Spleen (tissue), 11 donors: ENCODE data around the gene POLDIP3. TPM values are rescaled to one million over a fixed set of nuclear protein-coding genes. Genes with fewer than 3 reads are reported as not detected.
A peak's percentile ranks its signal among the peaks of the same experiment; 100 is the strongest.
"Not testable (repeated sequence)": the region's sequence is repeated elsewhere in the genome, so short reads cannot be mapped to it uniquely, and the experiment has no call there.

Experiments
- DNase-seq: peaks from one replicate; pipeline ENCODE4 v3.0.0-alpha.2; 2020
- H3K27ac ChIP-seq, 8 donors: fragments of 200-600 bp; sonication (generic) in 7 of 8; 1 replicate in 4 of 8; 2 replicates in 4 of 8; pipeline versions ENCODE4 v1.5.0 to v1.8.0; 2016 to 2021; ENCODE audit warnings: inconsistent platforms in 4 of 8, mild to moderate bottlenecking in 4 of 8, moderate library complexity in 1 of 8
- H3K27me3 ChIP-seq, 7 donors: fragments of 200-600 bp; sonication (generic) in 6 of 7; replicated peaks in 1 of 7; 1 replicate in 4 of 7; 2 replicates in 3 of 7; pipeline versions ENCODE4 v1.5.0 to v1.8.0; 2016 to 2021; ENCODE audit warnings: inconsistent platforms in 3 of 7, mild to moderate bottlenecking in 1 of 7
- H3K36me3 ChIP-seq, 6 donors: fragments of 200-600 bp; sonication (generic) in 5 of 6; 1 replicate in 4 of 6; 2 replicates in 2 of 6; pipeline versions ENCODE4 v1.5.0 to v1.8.0; 2016 to 2021; ENCODE audit warnings: inconsistent platforms in 2 of 6
- H3K4me1 ChIP-seq, 6 donors: fragments of 200-600 bp; sonication (generic) in 5 of 6; 1 replicate in 3 of 6; 2 replicates in 3 of 6; pipeline versions ENCODE4 v1.5.0 to v1.8.0; 2016 to 2021; ENCODE audit warnings: inconsistent platforms in 3 of 6
- H3K4me3 ChIP-seq, 8 donors: fragments of 200-600 bp; sonication (generic) in 7 of 8; 1 replicate in 4 of 8; 2 replicates in 4 of 8; pipeline versions ENCODE4 v1.5.0 to v1.8.0; 2016 to 2021; ENCODE audit warnings: inconsistent platforms in 4 of 8, mild to moderate bottlenecking in 4 of 8, moderate library complexity in 2 of 8
- H3K9me3 ChIP-seq, 8 donors: fragments of 200-600 bp; sonication (generic) in 7 of 8; 1 replicate in 4 of 8; 2 replicates in 4 of 8; pipeline versions ENCODE4 v1.5.0 to v1.8.0; 2016 to 2021; ENCODE audit warnings: inconsistent platforms in 4 of 8
- CTCF ChIP-seq, 11 experiments: fragments of 200-600 bp in 7 of 11; fragments of 450-650 bp in 4 of 11; sonication (generic) in 4 of 11; IDR thresholded peaks in 8 of 11; conservative IDR thresholded peaks in 3 of 11; 1 replicate in 7 of 11; 2 replicates in 4 of 11; pipeline versions ENCODE4 v1.4.0 to v1.8.0; 2016 to 2021; ENCODE audit warnings: antibody characterized with exemption in 11 of 11, inconsistent platforms in 4 of 11, mild to moderate bottlenecking in 1 of 11
- POLR2AphosphoS5 ChIP-seq, 3 donors: sonication (generic); formaldehyde crosslinking; IDR thresholded peaks; one replicate each; pipeline ENCODE4 v1.5.1; 2017; ENCODE audit warnings: antibody characterized with exemption in 3 of 3
- WGBS, 5 donors: extraction: QIAGEN DNeasy Blood & Tissue Kit in 3 of 5; methylation state at CpG; one replicate each; pipeline versions ENCODE4 v1.1.5 to v1.1.7; 2013 to 2018; 5-methylcytosine and 5-hydroxymethylcytosine counted together
- intact Hi-C: fragments of 100-400 bp; cut with DNase I; formaldehyde crosslinking; loops from one replicate; pipeline ENCODE4 v1.15.0; 2023; ENCODE audit warnings: low total_unique reads
- polyA plus RNA-seq, 3 donors: library from polyadenylated mRNA; stranded (reverse); fragments of 200-250 nt; gene quantifications; one replicate each; pipeline ENCODE4 v1.2.1, GENCODE V29; 2013
- total RNA-seq, 7 donors: library from RNA; depleted of rRNA in 3 of 7; stranded (reverse); fragments of >200 nt in 3 of 7; fragmentation: NEBNext Ultra II Directional in 4 of 7; extraction: Animal tissue kit (Norgen Biotek cat#: 25700) in 4 of 7; gene quantifications; one replicate each; pipeline versions ENCODE4 v1.1.0 to v1.2.1, GENCODE V29; 2016 to 2021
- donor health status: healthy with polysubstance abuse.
- donor health status: DM: no; HTN: no; CAD: no; lungs with moderate emphysema.
- donor health status: DM: no; HTN: no; CAD: no.
- donor health status: Bipolar disorder and iron deficiency.
- donor health status: healthy.
- donor health status: DM: no; HTN: no; CAD: no.
- donor health status: DM: yes; HTN: yes; CAD: no.

POLDIP3 gene
- total and polyA plus RNA-seq, 10 donors: 17.5 to 64.7 (median 40.7) TPM

GRCh38 chr22:42575996-42576574 lies 38.6 kb downstream of the POLDIP3 start:
- intact Hi-C loops, DNase-seq, H3K9me3 ChIP-seq, H3K27me3 ChIP-seq, H3K4me3 ChIP-seq: not testable (repeated sequence)
- 79 to 92% (median 86%) methylated on average over 18 to 30 of the region's 30 CpGs for WGBS, 5 donors
- H3K4me1 ChIP-seq: peaks cover 0 to 26% (median 11%) of the 10 kb centered on the region in 6 donors
- peaks cover 0 to 79% (median 58%) of the 10 kb centered on the region in 6 donors for H3K36me3 ChIP-seq
- TF ChIP-seq POLR2AphosphoS5 (IDR thresholded peaks at IDR 0.05): peak in 1 of 3 donors; percentile 33
- peak overlapping the region in 1 of 8 donors; percentile 14 for H3K27ac ChIP-seq

GRCh38 chr22:42574468-42574867 lies 40.2 kb downstream of the POLDIP3 start:
- H3K36me3 ChIP-seq: peaks cover 0 to 88% (median 62%) of the 10 kb centered on the region in 6 donors
- peak overlapping the region in 4 of 8 donors; percentile 34 to 61 (median 46) for H3K27ac ChIP-seq
- WGBS, 5 donors: 76 to 90% (median 84%) methylated on average over 16 to 18 of the region's 21 CpGs
- H3K9me3 ChIP-seq, H3K4me3 ChIP-seq, DNase-seq, intact Hi-C loops, H3K27me3 ChIP-seq: not testable (repeated sequence)
- peaks cover 0 to 15% (median 5%) of the 10 kb centered on the region in 6 donors for H3K4me1 ChIP-seq

- WGBS, 5 donors: 84 to 100% (median 93%) methylated on average over 1 of the region's 1 CpG; no CpG with 5 or more reads in 1 of the 5 donors
Measured at GRCh38 chr22:42574046-42574445, 40.6 kb downstream of the POLDIP3 start.

DNA sequence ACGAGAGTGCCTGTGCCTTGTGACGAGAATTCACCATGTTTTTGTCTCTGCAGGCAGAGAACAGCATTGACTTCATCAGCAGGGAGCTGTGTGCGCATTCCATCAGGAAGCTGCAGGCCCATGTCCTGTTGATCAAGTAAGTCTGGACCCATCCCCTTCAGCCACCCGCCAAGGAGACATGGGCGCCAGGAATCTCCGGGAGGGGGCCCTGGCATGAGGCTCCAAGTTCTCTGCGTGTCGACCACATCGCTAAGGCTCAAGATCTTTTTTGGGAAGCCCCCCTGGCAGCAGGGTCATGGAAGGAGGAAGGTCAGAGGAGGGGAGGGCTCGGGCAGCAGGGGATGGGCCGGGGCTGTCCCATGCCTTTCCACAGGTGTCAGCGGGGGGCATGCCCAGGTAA lies 43.6 kb downstream of the POLDIP3 start:
- intact Hi-C loops, H3K4me3 ChIP-seq, DNase-seq, H3K27me3 ChIP-seq, H3K27ac ChIP-seq, H3K4me1 ChIP-seq, H3K9me3 ChIP-seq: not testable (repeated sequence)
- H3K36me3 ChIP-seq: peaks cover 0 to 62% (median 42%) of the 10 kb centered on the region in 6 donors
- WGBS, 5 donors: 85 to 99% (median 95%) methylated on average over 2 to 12 of the region's 12 CpGs

More at GRCh38 chr22:42574046-42574445, 40.6 kb downstream of the POLDIP3 start:
- H3K27ac ChIP-seq: peak overlapping the region in 3 of 8 donors; percentile 34 to 61 (median 39)
- H3K4me3 ChIP-seq, intact Hi-C loops, H3K27me3 ChIP-seq, H3K9me3 ChIP-seq, DNase-seq: not testable (repeated sequence)
- H3K4me1 ChIP-seq: peaks cover 0 to 15% (median 5%) of the 10 kb centered on the region in 6 donors
- H3K36me3 ChIP-seq: peaks cover 0 to 86% (median 62%) of the 10 kb centered on the region in 6 donors

DNA sequence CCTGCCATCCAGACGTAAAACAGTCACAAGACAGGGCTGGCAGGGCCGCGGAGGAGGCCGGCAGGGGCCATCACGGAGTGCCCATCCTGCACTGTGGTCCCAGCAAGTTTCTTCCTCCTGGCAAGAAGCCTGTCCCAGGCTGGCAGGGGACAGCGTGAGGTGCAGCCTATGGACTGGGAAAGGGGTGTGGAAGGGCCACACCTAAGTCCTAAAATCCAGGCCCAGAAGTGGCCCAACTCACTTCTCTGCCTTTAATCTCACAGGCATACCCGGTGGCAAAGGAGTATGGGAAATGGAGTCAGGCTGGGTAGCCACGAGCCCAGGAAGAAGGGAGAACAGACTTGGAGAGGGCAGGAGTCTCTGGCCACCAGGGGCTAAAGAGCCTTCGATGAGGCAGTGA lies 44.1 kb downstream of the POLDIP3 start:
- DNase-seq, H3K27ac ChIP-seq, H3K9me3 ChIP-seq, H3K4me3 ChIP-seq, H3K27me3 ChIP-seq, H3K4me1 ChIP-seq, intact Hi-C loops: not testable (repeated sequence)
- H3K36me3 ChIP-seq: peaks cover 0 to 57% (median 39%) of the 10 kb centered on the region in 6 donors
- 83 to 91% (median 86%) methylated on average over 9 of the region's 9 CpGs for WGBS, 5 donors
- TF ChIP-seq POLR2AphosphoS5 (IDR thresholded peaks at IDR 0.05): peak in 1 of 3 donors; percentile 18

DNA sequence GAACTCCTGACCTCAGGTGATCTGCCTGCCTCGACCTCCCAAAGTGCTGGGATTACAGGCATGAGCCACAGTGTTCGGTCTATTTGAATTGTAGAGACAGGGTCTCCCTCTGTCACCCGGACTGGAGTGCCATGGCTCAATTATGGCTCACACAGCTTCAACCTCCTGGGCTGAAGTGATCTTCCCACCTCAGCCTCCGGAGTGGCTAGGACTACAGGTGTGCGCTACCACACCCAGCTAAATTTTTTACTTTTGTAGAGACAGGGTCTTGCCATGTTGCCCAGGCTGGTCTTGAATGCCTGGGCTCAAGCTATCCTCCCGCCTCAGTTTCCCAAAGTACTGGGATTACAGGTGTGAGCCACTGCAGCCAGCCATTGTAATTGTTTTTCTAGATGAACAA lies 46.7 kb downstream of the POLDIP3 start:
- H3K4me1 ChIP-seq, H3K27me3 ChIP-seq, intact Hi-C loops, DNase-seq, H3K9me3 ChIP-seq, H3K4me3 ChIP-seq, H3K27ac ChIP-seq: not testable (repeated sequence)
- H3K36me3 ChIP-seq: peaks cover 0 to 37% (median 23%) of the 10 kb centered on the region in 6 donors
- WGBS, 5 donors: 61 to 94% (median 79%) methylated on average over 4 to 5 of the region's 6 CpGs

- intact Hi-C loops: no loop called here
- 90 to 97% (median 96%) methylated on average over 7 to 12 of the region's 12 CpGs for WGBS, 5 donors
- Histone ChIP-seq H3K4me3 (no peak overlapping the region), H3K27me3 (no peaks in the 10 kb centered on the region), H3K9me3 (no peaks in the 10 kb centered on the region), H3K36me3 (peaks cover 0 to 18% (median 6%) of the 10 kb centered on the region in 6 donors), H3K4me1 (peaks cover 11 to 25% (median 18%) of the 10 kb centered on the region in 6 donors), H3K27ac (no peak overlapping the region)
- no peak for DNase-seq
- TF ChIP-seq POLR2AphosphoS5 (IDR thresholded peaks at IDR 0.05) (peak in 1 of 3 donors; percentile 48), CTCF (IDR thresholded peaks at IDR 0.05 in 8 of 11, conservative IDR thresholded peaks at IDR 0.05 in 3 of 11) (no peak)
Measured at GRCh38 chr22:42565956-42566355, 48.7 kb downstream of the POLDIP3 start.
